Fibroblast of villous mesenchyme (primary cell): ENCODE measurements around the gene RHOBTB1. TPM values are rescaled to one million over a fixed set of nuclear protein-coding genes. Genes with fewer than 3 reads are reported as not detected.

ENCODE experiments used
- DNase-seq: peaks from one replicate; pipeline ENCODE4 v3.0.0-alpha.2; 2010; ENCODE audit warnings: low read depth
- H3K4me3 ChIP-seq: 2 replicates; pipeline ENCODE4 v1.5.1; 2011; ENCODE audit warnings: low read depth, mild to moderate bottlenecking, low read length
- total RNA-seq: library from RNA; depleted of rRNA; stranded (reverse); fragments of >200 nt; gene quantifications from 2 replicates; pipeline ENCODE4 v1.2.3, GENCODE V29; 2012
- TF ChIP-seq, protein P1 (sequence below): IDR thresholded peaks from 2 replicates; pipeline ENCODE4 v1.5.1; 2012; ENCODE audit warnings: low read depth, mild to moderate bottlenecking, low read length; ENCODE audit not compliant: insufficient read depth

RHOBTB1 gene
- total RNA-seq, 1 donor, result 26.8 TPM

- H3K4me3 ChIP-seq, result no peak overlapping the region
- TF ChIP-seq, protein P1, sequence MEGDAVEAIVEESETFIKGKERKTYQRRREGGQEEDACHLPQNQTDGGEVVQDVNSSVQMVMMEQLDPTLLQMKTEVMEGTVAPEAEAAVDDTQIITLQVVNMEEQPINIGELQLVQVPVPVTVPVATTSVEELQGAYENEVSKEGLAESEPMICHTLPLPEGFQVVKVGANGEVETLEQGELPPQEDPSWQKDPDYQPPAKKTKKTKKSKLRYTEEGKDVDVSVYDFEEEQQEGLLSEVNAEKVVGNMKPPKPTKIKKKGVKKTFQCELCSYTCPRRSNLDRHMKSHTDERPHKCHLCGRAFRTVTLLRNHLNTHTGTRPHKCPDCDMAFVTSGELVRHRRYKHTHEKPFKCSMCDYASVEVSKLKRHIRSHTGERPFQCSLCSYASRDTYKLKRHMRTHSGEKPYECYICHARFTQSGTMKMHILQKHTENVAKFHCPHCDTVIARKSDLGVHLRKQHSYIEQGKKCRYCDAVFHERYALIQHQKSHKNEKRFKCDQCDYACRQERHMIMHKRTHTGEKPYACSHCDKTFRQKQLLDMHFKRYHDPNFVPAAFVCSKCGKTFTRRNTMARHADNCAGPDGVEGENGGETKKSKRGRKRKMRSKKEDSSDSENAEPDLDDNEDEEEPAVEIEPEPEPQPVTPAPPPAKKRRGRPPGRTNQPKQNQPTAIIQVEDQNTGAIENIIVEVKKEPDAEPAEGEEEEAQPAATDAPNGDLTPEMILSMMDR, result no peak
- DNase-seq, result no peak
Measured at GRCh38 chr10:60901561-60902235, 42.3 kb downstream of the RHOBTB1 start.

- DNase-seq, result no peak
- H3K4me3 ChIP-seq, result no peak overlapping the region
- TF ChIP-seq, protein P1, result no peak
Measured at GRCh38 chr10:60899266-60899665, 44.7 kb downstream of the RHOBTB1 start.

DNA sequence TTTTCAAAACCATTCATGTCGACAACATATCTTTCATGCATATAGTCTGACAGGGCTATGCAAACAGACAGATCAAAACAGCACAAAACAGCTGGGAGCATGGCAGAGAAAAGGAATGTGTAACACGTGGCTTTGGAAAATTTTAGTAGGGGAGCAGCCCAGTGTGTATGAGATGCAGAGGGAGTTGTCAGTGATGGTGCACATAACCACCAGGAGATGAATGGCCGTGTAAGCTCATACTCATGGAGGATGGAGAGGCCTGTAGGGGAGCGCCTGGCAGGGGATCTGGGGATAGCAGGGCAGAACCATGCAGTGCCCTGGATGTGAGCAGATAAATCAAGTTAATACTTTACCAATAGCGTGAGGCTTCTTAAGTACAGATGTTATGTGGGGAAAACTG lies 45.7 kb downstream of the RHOBTB1 start:
- TF ChIP-seq, protein P1, result no peak
- DNase-seq, result no peak
- H3K4me3 ChIP-seq, result no peak overlapping the region

- DNase-seq, result peak; percentile 24
- TF ChIP-seq, protein P1, result no peak
- no peak overlapping the region for H3K4me3 ChIP-seq
Measured at GRCh38 chr10:60896810-60897209, 47.2 kb downstream of the RHOBTB1 start.

DNA sequence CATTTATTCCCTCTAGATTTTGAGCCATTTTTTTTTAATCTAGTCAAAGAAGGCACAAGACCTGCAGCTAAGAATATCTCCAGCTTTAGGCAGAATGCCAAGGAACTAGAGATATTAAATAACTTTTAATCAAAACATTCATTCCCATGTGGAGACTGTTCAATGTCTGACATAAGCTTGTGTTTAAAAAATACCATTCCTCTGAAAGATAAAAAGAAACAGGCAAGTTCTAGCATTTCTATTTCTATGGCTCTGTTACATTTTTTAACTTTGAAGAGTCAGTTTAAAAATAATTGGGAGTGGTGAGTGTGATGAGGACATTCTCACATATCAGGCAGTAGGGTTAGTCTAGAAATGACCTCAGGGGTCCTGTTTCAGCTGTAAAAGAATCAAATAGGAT lies 48.0 kb downstream of the RHOBTB1 start:
- TF ChIP-seq, protein P1, result no peak
- DNase-seq, result peak; percentile 83
- no peak overlapping the region for H3K4me3 ChIP-seq

DNA sequence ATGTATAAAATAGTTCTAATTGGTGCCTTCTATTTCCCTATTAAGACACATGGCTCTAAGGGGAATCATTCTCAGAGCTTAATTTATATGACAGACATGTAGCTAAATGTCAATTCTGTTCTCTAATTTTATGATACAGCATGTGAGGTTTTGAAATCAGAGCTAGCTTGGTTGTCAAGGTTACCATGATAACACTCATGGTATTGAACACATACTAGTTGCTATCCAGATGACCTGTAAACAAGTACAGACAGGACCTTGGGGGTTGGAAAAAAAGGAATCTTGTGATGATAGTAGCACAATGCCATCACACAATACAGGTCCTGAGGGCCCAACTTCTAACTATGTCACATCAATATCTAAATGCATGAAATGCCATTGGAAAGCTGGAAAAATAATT lies 49.2 kb downstream of the RHOBTB1 start:
- peak; percentile 51 for DNase-seq

More for the DNA sequence above, 49.2 kb downstream of the RHOBTB1 start:
- H3K4me3 ChIP-seq, result no peak overlapping the region
- TF ChIP-seq, protein P1, result no peak
